ENCODE data around the gene CPN2. TPM values are rescaled to one million over a fixed set of nuclear protein-coding genes. Genes with fewer than 3 reads are reported as not detected.

CPN2 gene
- polyA plus RNA-seq, 10 donors, result 0.07 to 0.16 (median 0.09) TPM; not detected in 5

GRCh38 chr3:194328942-194329582 lies 22.1 kb downstream of the CPN2 start:
- peak in 1 of 3 donors; percentile 53 for DNase-seq

GRCh38 chr3:194328053-194328657 lies 23.0 kb downstream of the CPN2 start:
- peak in 1 of 3 donors; percentile 70 for DNase-seq

GRCh38 chr3:194327218-194328052 lies 23.7 kb downstream of the CPN2 start:
- peak in 1 of 3 donors; percentile 45 for DNase-seq

GRCh38 chr3:194326968-194327217 lies 24.2 kb downstream of the CPN2 start:
- DNase-seq, result no peak

- peak in 1 of 3 donors; percentile 53 for DNase-seq
These were observed 24.7 kb downstream of the CPN2 start for GRCh38 chr3:194326192-194326967.

- DNase-seq, result peak in 1 of 3 donors; percentile 36
These were observed 25.5 kb downstream of the CPN2 start for GRCh38 chr3:194325424-194326153.

- no peak for DNase-seq
These were observed 26.3 kb downstream of the CPN2 start for GRCh38 chr3:194324823-194325327.

GRCh38 chr3:194323785-194324735 lies 27.1 kb downstream of the CPN2 start:
- DNase-seq, result peak; percentile 59 to 81 (median 79)

- no peak for DNase-seq
These were observed 28.4 kb downstream of the CPN2 start for GRCh38 chr3:194322678-194323211.

GRCh38 chr3:194321693-194322640 lies 29.2 kb downstream of the CPN2 start:
- no peak for DNase-seq

GRCh38 chr3:194320744-194321243 lies 30.3 kb downstream of the CPN2 start:
- DNase-seq, result no peak

- no peak for DNase-seq
These were observed 31.0 kb downstream of the CPN2 start for GRCh38 chr3:194320100-194320499.

GRCh38 chr3:194318511-194319161 lies 32.5 kb downstream of the CPN2 start:
- DNase-seq, result no peak

- DNase-seq, result no peak
These were observed 34.2 kb downstream of the CPN2 start for GRCh38 chr3:194316918-194317317.

GRCh38 chr3:194315965-194316361 lies 35.2 kb downstream of the CPN2 start:
- no peak for DNase-seq

- peak; percentile 86 to 97 (median 92) for DNase-seq
These were observed 35.8 kb downstream of the CPN2 start for GRCh38 chr3:194315088-194315964.

Measured in muscle of back (tissue), 11 donors.